ENCODE data around the gene MED25.

GRCh38 chr19:49803529-49803856, 14.6 kb upstream of the MED25 start:
- TF ChIP-seq TAF1 (IDR thresholded peaks at IDR 0.05; ENCODE audit: low read depth) = no peak
- TF ChIP-seq CTCF (IDR thresholded peaks at IDR 0.05; ENCODE audit: poor library complexity, severe bottlenecking) = no peak
